Nephron progenitor cell (in vitro differentiated cells): Measurements from ENCODE around the gene IPO4.

Source experiments
- DNase-seq: peaks from one replicate; pipeline ENCODE4 v3.0.0; 2021
- H3K27ac Mint-ChIP-seq: 2 replicates; pipeline ENCODE4 v1.8.0; 2021; ENCODE audit warnings: mild to moderate bottlenecking, moderate library complexity, mixed read lengths
- H3K27me3 Mint-ChIP-seq: 2 replicates; pipeline ENCODE4 v1.8.0; 2021; ENCODE audit warnings: mild to moderate bottlenecking, low read depth, mixed read lengths; ENCODE audit not compliant: poor library complexity
- H3K36me3 Mint-ChIP-seq: 2 replicates; pipeline ENCODE4 v1.8.0; 2021; ENCODE audit warnings: low read depth, mixed read lengths
- H3K4me1 Mint-ChIP-seq: 2 replicates; pipeline ENCODE4 v1.8.0; 2021; ENCODE audit warnings: mixed read lengths
- H3K4me3 Mint-ChIP-seq: 2 replicates; pipeline ENCODE4 v1.8.0; 2021; ENCODE audit warnings: mild to moderate bottlenecking, moderate library complexity, mixed read lengths
- H3K9me3 Mint-ChIP-seq: 2 replicates; pipeline ENCODE4 v1.8.0; 2021; ENCODE audit warnings: mild to moderate bottlenecking, moderate library complexity, mixed read lengths
- TF ChIP-seq, protein P1 (sequence below): fragments of 200-600 bp; sonication (generic); IDR thresholded peaks from 2 replicates; pipeline ENCODE4 v1.5.0; 2021; ENCODE audit warnings: antibody characterized with exemption

IPO4 gene

DNA sequence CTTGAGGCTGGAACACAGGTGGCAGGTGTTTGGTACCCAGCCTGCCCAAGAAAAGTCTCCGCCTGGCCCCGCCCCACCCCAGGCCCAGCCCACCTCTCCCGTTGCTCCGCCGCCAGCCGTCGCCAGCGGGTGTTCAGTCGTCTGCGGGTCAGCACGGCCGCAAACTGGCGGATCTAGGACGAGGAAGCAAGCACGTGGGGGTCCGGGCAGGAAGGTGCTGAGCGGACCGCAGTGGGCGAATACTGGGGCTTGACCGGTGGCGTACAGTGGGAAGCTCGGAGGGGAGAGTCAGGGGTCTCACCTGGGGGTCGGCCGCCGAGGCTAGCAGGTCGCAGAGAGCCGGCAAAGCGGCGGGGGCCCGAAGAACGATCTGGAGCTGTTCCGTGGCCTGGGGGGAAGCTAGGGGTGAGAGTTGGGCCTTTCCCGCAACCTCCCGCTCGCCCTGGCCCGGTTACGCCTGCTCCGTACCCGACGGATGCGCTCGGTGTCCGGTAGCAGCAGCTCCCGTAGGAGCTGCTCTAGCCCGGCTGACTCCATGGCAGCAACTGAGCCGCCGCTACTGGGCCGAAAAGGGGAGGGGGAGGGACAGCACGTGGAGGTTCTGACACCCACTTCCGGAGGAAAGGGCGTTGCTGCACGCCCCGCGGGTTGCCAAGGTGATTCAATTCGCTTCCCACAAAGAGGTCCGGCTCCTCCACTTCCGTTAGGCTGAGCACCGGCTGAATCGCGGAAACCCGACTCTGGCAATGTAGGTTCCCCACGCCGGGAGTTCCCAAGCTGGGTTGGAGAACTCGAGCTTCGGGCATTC, at the start of gene IPO4:
Gene IPO4 (minus strand): TSS at position 566 of the 808 bp plus-strand sequence. CDS start 29 bp downstream, at position 537.
- peak within 1 kb of the TSS; percentile 94 for H3K27ac Mint-ChIP-seq
- TF ChIP-seq, protein P1, sequence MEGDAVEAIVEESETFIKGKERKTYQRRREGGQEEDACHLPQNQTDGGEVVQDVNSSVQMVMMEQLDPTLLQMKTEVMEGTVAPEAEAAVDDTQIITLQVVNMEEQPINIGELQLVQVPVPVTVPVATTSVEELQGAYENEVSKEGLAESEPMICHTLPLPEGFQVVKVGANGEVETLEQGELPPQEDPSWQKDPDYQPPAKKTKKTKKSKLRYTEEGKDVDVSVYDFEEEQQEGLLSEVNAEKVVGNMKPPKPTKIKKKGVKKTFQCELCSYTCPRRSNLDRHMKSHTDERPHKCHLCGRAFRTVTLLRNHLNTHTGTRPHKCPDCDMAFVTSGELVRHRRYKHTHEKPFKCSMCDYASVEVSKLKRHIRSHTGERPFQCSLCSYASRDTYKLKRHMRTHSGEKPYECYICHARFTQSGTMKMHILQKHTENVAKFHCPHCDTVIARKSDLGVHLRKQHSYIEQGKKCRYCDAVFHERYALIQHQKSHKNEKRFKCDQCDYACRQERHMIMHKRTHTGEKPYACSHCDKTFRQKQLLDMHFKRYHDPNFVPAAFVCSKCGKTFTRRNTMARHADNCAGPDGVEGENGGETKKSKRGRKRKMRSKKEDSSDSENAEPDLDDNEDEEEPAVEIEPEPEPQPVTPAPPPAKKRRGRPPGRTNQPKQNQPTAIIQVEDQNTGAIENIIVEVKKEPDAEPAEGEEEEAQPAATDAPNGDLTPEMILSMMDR: no peak
- peaks cover 44% of the 10 kb centered on the region for H3K4me1 Mint-ChIP-seq
- no peaks in the 10 kb centered on the region for H3K9me3 Mint-ChIP-seq
- H3K27me3 Mint-ChIP-seq: peaks cover 10% of the 10 kb centered on the region
- peak within 1 kb of the TSS; percentile 89 for H3K4me3 Mint-ChIP-seq
- DNase-seq: peak; percentile 92
- peaks cover 38% of the 10 kb centered on the region for H3K36me3 Mint-ChIP-seq

- H3K4me1 Mint-ChIP-seq: peaks cover 46% of the 10 kb centered on the region
- H3K27ac Mint-ChIP-seq: no peak overlapping the region
- no peak overlapping the region for H3K4me3 Mint-ChIP-seq
- H3K27me3 Mint-ChIP-seq: peaks cover 4% of the 10 kb centered on the region
- TF ChIP-seq, protein P1: no peak
- H3K36me3 Mint-ChIP-seq: peaks cover 38% of the 10 kb centered on the region
- H3K9me3 Mint-ChIP-seq: no peaks in the 10 kb centered on the region
- no peak for DNase-seq
Observed at GRCh38 chr14:24238123-24238522, 49.5 kb upstream of the IPO4 start.

DNA sequence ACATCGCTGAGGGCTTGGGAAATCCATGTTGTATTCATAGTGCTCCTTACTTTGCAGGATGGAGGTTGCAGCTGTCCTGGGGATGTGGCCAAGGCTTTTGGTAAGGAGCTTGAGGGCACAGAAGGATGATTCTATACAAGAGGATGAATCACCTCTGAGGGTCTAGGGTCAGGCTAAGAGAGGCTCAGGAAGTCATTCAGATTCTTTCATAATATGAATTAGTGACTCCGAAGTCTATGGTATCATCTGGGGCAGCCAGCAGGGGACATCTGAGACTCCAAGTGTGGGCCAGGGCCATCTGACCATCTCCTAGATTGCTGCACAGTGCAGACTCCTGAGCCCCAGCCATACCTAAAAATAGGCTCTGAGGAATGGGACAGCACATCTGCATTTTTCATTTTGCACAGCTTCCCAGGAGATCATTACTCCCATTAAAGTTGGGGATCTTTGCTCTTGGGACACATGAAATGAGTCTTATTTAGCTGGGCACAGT, 48.9 kb upstream of the IPO4 start:
- no peak overlapping the region for H3K4me3 Mint-ChIP-seq
- H3K4me1 Mint-ChIP-seq: peaks cover 48% of the 10 kb centered on the region
- H3K9me3 Mint-ChIP-seq: no peaks in the 10 kb centered on the region
- H3K27me3 Mint-ChIP-seq: no peaks in the 10 kb centered on the region
- DNase-seq: no peak
- H3K27ac Mint-ChIP-seq: peak overlapping the region; percentile 25
- TF ChIP-seq, protein P1: no peak
- peaks cover 38% of the 10 kb centered on the region for H3K36me3 Mint-ChIP-seq

GRCh38 chr14:24236689-24237462, 48.3 kb upstream of the IPO4 start:
- Mint-ChIP-seq H3K36me3 (peaks cover 38% of the 10 kb centered on the region), H3K27me3 (no peaks in the 10 kb centered on the region), H3K27ac (no peak overlapping the region), H3K9me3 (no peaks in the 10 kb centered on the region), H3K4me1 (peaks cover 44% of the 10 kb centered on the region), H3K4me3 (no peak overlapping the region)
- DNase-seq: no peak
- TF ChIP-seq, protein P1: no peak

DNA sequence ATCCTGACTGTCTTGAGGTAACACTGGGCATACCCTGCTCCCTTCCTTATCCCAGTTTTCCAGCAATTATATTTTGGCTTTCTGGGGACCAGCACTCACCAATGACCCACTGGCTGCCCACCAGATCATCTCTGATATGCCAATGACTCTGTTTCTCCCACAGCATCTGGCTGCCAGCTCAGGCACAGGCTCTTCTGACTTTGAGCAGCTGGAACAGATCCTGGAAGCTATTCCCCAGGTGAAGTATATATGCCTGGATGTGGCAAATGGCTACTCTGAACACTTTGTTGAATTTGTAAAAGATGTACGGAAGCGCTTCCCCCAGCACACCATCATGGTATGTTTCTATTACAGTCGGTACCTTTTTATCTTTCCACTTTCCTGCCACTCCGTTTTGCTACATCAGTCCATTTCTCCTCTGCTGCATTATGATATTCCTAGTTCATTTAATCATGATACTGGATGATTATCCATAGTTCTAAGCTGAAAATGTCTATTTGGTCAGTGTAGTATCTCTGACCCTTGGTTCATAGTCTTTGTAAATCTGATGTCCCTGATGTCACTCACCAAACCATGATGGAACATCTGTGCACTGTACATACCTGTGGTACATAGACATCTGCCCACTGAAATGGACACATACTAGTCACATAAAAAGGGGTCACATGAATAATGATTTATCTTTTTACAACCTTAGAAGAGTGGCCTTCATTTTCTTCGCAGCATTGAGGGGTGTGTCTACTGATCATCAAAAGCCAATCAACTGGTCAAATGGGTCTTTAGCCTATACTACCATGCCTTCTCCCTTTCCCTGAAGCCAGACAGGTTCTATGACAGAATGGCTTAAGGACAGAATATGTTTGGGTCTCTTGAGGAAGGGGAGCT, 47.4 kb upstream of the IPO4 start:
- peaks cover 38% of the 10 kb centered on the region for H3K36me3 Mint-ChIP-seq

More for the DNA sequence above, 47.4 kb upstream of the IPO4 start:
- Mint-ChIP-seq H3K27me3 (no peaks in the 10 kb centered on the region), H3K27ac (no peak overlapping the region), H3K4me1 (peaks cover 45% of the 10 kb centered on the region), H3K4me3 (no peak overlapping the region), H3K9me3 (no peaks in the 10 kb centered on the region)
- TF ChIP-seq, protein P1: no peak
- no peak for DNase-seq
